Gastroesophageal sphincter (tissue), 3 donors: ENCODE data around the gene ENOSF1.

Source experiments
- CTCF ChIP-seq, 4 experiments: fragments of 200-600 bp in 2 of 4; fragments of 450-650 bp in 2 of 4; sonication (generic) in 1 of 4; IDR thresholded peaks; one replicate each; pipeline ENCODE4 v1.5.1; 2017 to 2019; ENCODE audit warnings: antibody characterized with exemption in 4 of 4, mild to moderate bottlenecking in 2 of 4, moderate library complexity in 2 of 4
- EP300 ChIP-seq: sonication (generic); formaldehyde crosslinking; IDR thresholded peaks from one replicate; pipeline ENCODE4 v1.6.1; 2017; ENCODE audit warnings: antibody characterized with exemption, mild to moderate bottlenecking
- POLR2A ChIP-seq, 2 donors: fragments of 450-650 bp; IDR thresholded peaks; one replicate each; pipeline ENCODE4 v1.6.1; 2017; ENCODE audit warnings: antibody characterized with exemption in 2 of 2, mild to moderate bottlenecking in 2 of 2, moderate library complexity in 1 of 2
- POLR2AphosphoS5 ChIP-seq: sonication (generic); formaldehyde crosslinking; IDR thresholded peaks from one replicate; pipeline ENCODE4 v1.6.1; 2017; ENCODE audit warnings: antibody characterized with exemption

- no peak for TF ChIP-seq CTCF (IDR thresholded peaks at IDR 0.05)
- no peak for TF ChIP-seq EP300
- TF ChIP-seq POLR2AphosphoS5 = no peak
- no peak for TF ChIP-seq POLR2A (IDR thresholded peaks at IDR 0.05)
Observed at GRCh38 chr18:692824-693223, 19.6 kb downstream of the ENOSF1 start.
